PC-9 (cell line): ENCODE measurements around the gene LRATD1.

Experiments
- EZH2 ChIP-seq: fragments of 200-600 bp; sonication (generic); IDR thresholded peaks from 2 replicates; pipeline ENCODE4 v1.8.0; 2017; ENCODE audit warnings: antibody characterized with exemption, low read depth
- TF ChIP-seq, protein P1 (sequence below): fragments of 200-600 bp; sonication (generic); conservative IDR thresholded peaks from 2 replicates; pipeline ENCODE4 v1.6.1; 2017; ENCODE audit warnings: mixed run types, antibody characterized with exemption, mild to moderate bottlenecking, moderate library complexity

DNA sequence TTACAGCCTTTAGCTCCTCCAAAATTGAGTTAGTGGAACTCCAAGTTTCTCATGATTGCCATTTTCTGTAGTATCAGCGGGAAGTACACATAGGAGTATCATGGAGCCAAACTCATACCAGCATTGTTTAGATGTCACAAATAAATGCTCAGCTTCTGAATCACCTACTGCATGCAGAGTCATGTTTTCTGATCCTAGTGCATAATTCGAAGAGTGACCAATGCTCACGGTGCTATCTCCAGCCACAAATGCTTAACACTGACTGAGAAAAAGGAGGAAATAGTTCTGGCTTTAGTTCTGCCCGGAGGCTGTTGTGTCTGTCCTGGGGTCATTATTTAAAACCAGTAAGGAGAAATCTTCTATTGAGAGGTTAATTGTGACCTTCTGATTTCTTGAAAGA is 45.4 kb upstream of the LRATD1 start:
- TF ChIP-seq, protein P1, sequence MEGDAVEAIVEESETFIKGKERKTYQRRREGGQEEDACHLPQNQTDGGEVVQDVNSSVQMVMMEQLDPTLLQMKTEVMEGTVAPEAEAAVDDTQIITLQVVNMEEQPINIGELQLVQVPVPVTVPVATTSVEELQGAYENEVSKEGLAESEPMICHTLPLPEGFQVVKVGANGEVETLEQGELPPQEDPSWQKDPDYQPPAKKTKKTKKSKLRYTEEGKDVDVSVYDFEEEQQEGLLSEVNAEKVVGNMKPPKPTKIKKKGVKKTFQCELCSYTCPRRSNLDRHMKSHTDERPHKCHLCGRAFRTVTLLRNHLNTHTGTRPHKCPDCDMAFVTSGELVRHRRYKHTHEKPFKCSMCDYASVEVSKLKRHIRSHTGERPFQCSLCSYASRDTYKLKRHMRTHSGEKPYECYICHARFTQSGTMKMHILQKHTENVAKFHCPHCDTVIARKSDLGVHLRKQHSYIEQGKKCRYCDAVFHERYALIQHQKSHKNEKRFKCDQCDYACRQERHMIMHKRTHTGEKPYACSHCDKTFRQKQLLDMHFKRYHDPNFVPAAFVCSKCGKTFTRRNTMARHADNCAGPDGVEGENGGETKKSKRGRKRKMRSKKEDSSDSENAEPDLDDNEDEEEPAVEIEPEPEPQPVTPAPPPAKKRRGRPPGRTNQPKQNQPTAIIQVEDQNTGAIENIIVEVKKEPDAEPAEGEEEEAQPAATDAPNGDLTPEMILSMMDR: no peak
- no peak for TF ChIP-seq EZH2
